ENCODE data around the gene ITGA11. TPM values are rescaled to one million over a fixed set of nuclear protein-coding genes. Genes with fewer than 3 reads are reported as not detected.

ITGA11 gene
- total RNA-seq, 2 donors from 2014 or later = 0.27 to 1.8 TPM

- Mint-ChIP-seq H3K36me3 (no peaks in the 10 kb centered on the region), H3K9me3 (no peaks in the 10 kb centered on the region), H3K27ac (no peak overlapping the region)
- ATAC-seq (no peak), DNase-seq (ENCODE audit: low spot score in 2 of 2) (no peak)
Observed at GRCh38 chr15:68262514-68263356, 169.2 kb downstream of the ITGA11 start.

GRCh38 chr15:68261980-68262379 is 170.0 kb downstream of the ITGA11 start:
- DNase-seq (ENCODE audit: low spot score in 2 of 2) (no peak), ATAC-seq (no peak)
- no peaks in the 10 kb centered on the region for H3K9me3 Mint-ChIP-seq
- H3K36me3 Mint-ChIP-seq = no peaks in the 10 kb centered on the region
- no peak overlapping the region for H3K27ac Mint-ChIP-seq

- H3K36me3 Mint-ChIP-seq = no peaks in the 10 kb centered on the region
- no peak for ATAC-seq
- no peak for DNase-seq (ENCODE audit: low spot score in 2 of 2)
- no peak overlapping the region for H3K27ac Mint-ChIP-seq
- H3K9me3 Mint-ChIP-seq = no peaks in the 10 kb centered on the region
Observed at GRCh38 chr15:68261241-68261640, 170.7 kb downstream of the ITGA11 start.

GRCh38 chr15:68259883-68260282 is 172.1 kb downstream of the ITGA11 start:
- H3K36me3 Mint-ChIP-seq = no peaks in the 10 kb centered on the region
- H3K9me3 Mint-ChIP-seq = no peaks in the 10 kb centered on the region
- no peak overlapping the region for H3K27ac Mint-ChIP-seq
- ATAC-seq = no peak
- DNase-seq (ENCODE audit: low spot score in 2 of 2) = no peak

- Mint-ChIP-seq H3K36me3 (no peaks in the 10 kb centered on the region), H3K27ac (no peak overlapping the region), H3K9me3 (no peaks in the 10 kb centered on the region)
- DNase-seq (ENCODE audit: low spot score in 2 of 2) (no peak), ATAC-seq (peak; percentile 68 to 80)
Observed at GRCh38 chr15:68258692-68259091, 173.3 kb downstream of the ITGA11 start.

GRCh38 chr15:68256675-68257450 is 175.1 kb downstream of the ITGA11 start:
- Mint-ChIP-seq H3K9me3 (no peaks in the 10 kb centered on the region), H3K36me3 (no peaks in the 10 kb centered on the region), H3K27ac (peak overlapping the region in 1 of 2 donors; percentile 87)
- DNase-seq (ENCODE audit: low spot score in 2 of 2) (peak; percentile 68 to 71), ATAC-seq (peak; percentile 79 to 83)

- no peaks in the 10 kb centered on the region for H3K36me3 Mint-ChIP-seq
- no peak overlapping the region for H3K27ac Mint-ChIP-seq
- ATAC-seq = peak; percentile 56
- no peaks in the 10 kb centered on the region for H3K9me3 Mint-ChIP-seq
- no peak for DNase-seq (ENCODE audit: low spot score in 2 of 2)
Observed at GRCh38 chr15:68252925-68253534, 178.9 kb downstream of the ITGA11 start.

- Mint-ChIP-seq H3K9me3 (no peaks in the 10 kb centered on the region), H3K36me3 (peaks cover 6 to 7% of the 10 kb centered on the region in 2 donors), H3K27ac (no peak overlapping the region)
- DNase-seq (ENCODE audit: low spot score in 2 of 2) (no peak), ATAC-seq (no peak)
Observed at GRCh38 chr15:68249058-68249713, 182.8 kb downstream of the ITGA11 start.

Other genes with a start within 250 kb of the ITGA11 start
- 1 to 10 TPM; 9.6 to 9.7 TPM for gene CALML4, start 226.8 kb downstream of the ITGA11 start, total RNA-seq
- gene CLN6, start 202.4 kb downstream of the ITGA11 start, total RNA-seq = 10 to 100 TPM; 38.0 to 55.1 TPM
- gene FEM1B, start 154.4 kb downstream of the ITGA11 start, total RNA-seq = 10 to 100 TPM; 40.3 to 43.7 TPM
- under 1 TPM in 1 of 2 donors, not detected in 1; 0.07 TPM for gene CORO2B, start 146.8 kb upstream of the ITGA11 start, total RNA-seq

All from activated naive CD4-positive, alpha-beta T cell treated with anti-CD3 and anti-CD28 coated beads, Interleukin-2, amount 50 U/mL, for 72 hours (primary cell).